ENCODE data around the gene CNTN5. TPM values are rescaled to one million over a fixed set of nuclear protein-coding genes. Genes with fewer than 3 reads are reported as not detected.

Gene CNTN5
- total and polyA plus RNA-seq, 2 donors (not counting 1 experiment from before 2014, with no cell fraction given) = not detected

DNA sequence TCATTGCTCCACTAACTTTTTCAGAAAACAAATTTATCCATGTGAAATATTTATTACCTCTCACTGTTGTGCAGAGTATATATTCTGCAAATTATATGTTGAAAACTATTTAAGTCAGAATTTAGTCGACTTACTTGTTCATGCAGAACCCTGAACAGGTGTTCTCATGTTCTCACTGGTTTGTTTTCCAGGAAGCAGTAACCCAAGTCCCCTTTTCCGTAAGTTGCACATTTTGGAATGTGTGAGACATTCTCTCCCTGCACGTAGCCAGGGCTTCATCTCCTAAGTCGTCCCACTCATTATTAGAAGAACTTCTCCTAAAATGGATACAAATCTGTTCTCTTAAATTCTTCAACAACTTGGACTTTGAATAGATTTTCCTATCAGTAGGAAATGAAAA is 524.9 kb downstream of the CNTN5 start:
- Histone ChIP-seq H3K4me1 (ENCODE audit: control insufficient read depth in 2 of 2, insufficient read depth in 2 of 2, low read length in 2 of 2) (no peaks in the 10 kb centered on the region), H3K27me3 (replicated peaks in 1 of 4; ENCODE audit: control extremely low read depth in 1 of 4, control insufficient read depth in 3 of 4, insufficient read depth in 4 of 4, low read length in 3 of 4) (no peaks in the 10 kb centered on the region), H4K20me1 (ENCODE audit: control insufficient read depth, insufficient read depth, low read length, poor library complexity, severe bottlenecking) (no peaks in the 10 kb centered on the region), H3K4me3 (ENCODE audit: control extremely low read depth in 1 of 5, extremely low read depth in 1 of 5, insufficient read depth in 1 of 5, low read depth in 2 of 5, low read length in 4 of 5) (no peak overlapping the region), H3K9me3 (ENCODE audit: control extremely low read depth in 1 of 3, control insufficient read depth in 2 of 3, insufficient read depth in 1 of 3, low read length in 2 of 3) (no peaks in the 10 kb centered on the region), H2AFZ (ENCODE audit: insufficient read depth, low read depth, low read length, poor library complexity, severe bottlenecking) (no peak overlapping the region), H3K9ac (ENCODE audit: low read length) (no peak overlapping the region), H3K79me2 (ENCODE audit: control insufficient read depth, insufficient read depth, low read length) (no peaks in the 10 kb centered on the region), H3K4me2 (replicated peaks; ENCODE audit: low read depth, low read length, poor library complexity, severe bottlenecking) (no peak overlapping the region), H3K27ac (ENCODE audit: low read length in 2 of 2) (no peak overlapping the region), H3K36me3 (replicated peaks in 1 of 2; ENCODE audit: control extremely low read depth in 1 of 2, control insufficient read depth in 1 of 2, extremely low read depth in 1 of 2, insufficient read depth in 2 of 2, low read length in 1 of 2) (no peaks in the 10 kb centered on the region)
- Mint-ChIP-seq H3K4me1 (no peaks in the 10 kb centered on the region), H3K9me3 (ENCODE audit: insufficient read depth) (no peaks in the 10 kb centered on the region), H3K27ac (no peak overlapping the region), H3K4me3 (no peak overlapping the region), H3K27me3 (no peaks in the 10 kb centered on the region)
- CTCF ChIA-PET = no interaction called here
- ATAC-seq (ENCODE audit: low read depth) (no peak), DNase-seq (no peak)
- POLR2A ChIA-PET = no interaction called here
- intact Hi-C loops (cut with micrococcal nuclease) = no loop called here
- WGBS (ENCODE audit: insufficient coverage) = 95% methylated on average over 3 of the region's 4 CpGs
- TF ChIP-seq, protein P1, sequence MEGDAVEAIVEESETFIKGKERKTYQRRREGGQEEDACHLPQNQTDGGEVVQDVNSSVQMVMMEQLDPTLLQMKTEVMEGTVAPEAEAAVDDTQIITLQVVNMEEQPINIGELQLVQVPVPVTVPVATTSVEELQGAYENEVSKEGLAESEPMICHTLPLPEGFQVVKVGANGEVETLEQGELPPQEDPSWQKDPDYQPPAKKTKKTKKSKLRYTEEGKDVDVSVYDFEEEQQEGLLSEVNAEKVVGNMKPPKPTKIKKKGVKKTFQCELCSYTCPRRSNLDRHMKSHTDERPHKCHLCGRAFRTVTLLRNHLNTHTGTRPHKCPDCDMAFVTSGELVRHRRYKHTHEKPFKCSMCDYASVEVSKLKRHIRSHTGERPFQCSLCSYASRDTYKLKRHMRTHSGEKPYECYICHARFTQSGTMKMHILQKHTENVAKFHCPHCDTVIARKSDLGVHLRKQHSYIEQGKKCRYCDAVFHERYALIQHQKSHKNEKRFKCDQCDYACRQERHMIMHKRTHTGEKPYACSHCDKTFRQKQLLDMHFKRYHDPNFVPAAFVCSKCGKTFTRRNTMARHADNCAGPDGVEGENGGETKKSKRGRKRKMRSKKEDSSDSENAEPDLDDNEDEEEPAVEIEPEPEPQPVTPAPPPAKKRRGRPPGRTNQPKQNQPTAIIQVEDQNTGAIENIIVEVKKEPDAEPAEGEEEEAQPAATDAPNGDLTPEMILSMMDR (IDR thresholded peaks at IDR 0.05) = no peak
- no peak for TF ChIP-seq EZH2 (IDR thresholded peaks at IDR 0.05; ENCODE audit: borderline replicate concordance, insufficient read depth, low read depth, low read length, poor library complexity, severe bottlenecking)

DNA sequence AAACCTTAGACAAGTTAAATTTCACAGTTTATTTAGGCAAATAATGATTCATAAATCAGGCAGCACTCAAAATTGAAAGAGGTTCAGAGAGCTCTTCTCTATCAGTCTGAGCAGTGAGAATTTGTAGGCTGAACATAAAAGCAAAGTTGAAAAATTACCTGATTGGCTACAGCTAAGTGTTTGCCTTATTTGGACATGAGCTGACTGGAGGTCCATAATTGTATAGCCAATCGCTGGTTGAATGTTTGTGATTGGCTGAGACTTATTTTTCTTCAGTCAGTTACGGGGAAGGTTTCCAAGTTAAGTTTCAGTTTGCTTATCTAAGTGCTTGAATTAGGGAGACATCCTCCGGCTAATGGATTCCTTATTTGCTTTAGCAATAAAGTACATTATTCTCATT is 527.5 kb downstream of the CNTN5 start:
- no peak overlapping the region for H3K27ac ChIP-seq (ENCODE audit: low read length in 2 of 2)
- no peaks in the 10 kb centered on the region for H3K27me3 Mint-ChIP-seq
- H3K27me3 ChIP-seq (replicated peaks in 1 of 4; ENCODE audit: control extremely low read depth in 1 of 4, control insufficient read depth in 3 of 4, insufficient read depth in 4 of 4, low read length in 3 of 4) = no peaks in the 10 kb centered on the region
- H4K20me1 ChIP-seq (ENCODE audit: control insufficient read depth, insufficient read depth, low read length, poor library complexity, severe bottlenecking) = no peaks in the 10 kb centered on the region
- TF ChIP-seq EZH2 (IDR thresholded peaks at IDR 0.05; ENCODE audit: borderline replicate concordance, insufficient read depth, low read depth, low read length, poor library complexity, severe bottlenecking) = no peak
- TF ChIP-seq, protein P1 (IDR thresholded peaks at IDR 0.05) = no peak
- H3K4me1 Mint-ChIP-seq = no peaks in the 10 kb centered on the region
- DNase-seq (no peak), ATAC-seq (ENCODE audit: low read depth) (no peak)
- H3K4me2 ChIP-seq (replicated peaks; ENCODE audit: low read depth, low read length, poor library complexity, severe bottlenecking) = no peak overlapping the region
- POLR2A ChIA-PET = no interaction called here
- no peaks in the 10 kb centered on the region for H3K4me1 ChIP-seq (ENCODE audit: control insufficient read depth in 2 of 2, insufficient read depth in 2 of 2, low read length in 2 of 2)
- H3K9me3 ChIP-seq (ENCODE audit: control extremely low read depth in 1 of 3, control insufficient read depth in 2 of 3, insufficient read depth in 1 of 3, low read length in 2 of 3) = no peaks in the 10 kb centered on the region
- 86% methylated on average over 1 of the region's 3 CpGs for WGBS (ENCODE audit: insufficient coverage)
- no peak overlapping the region for H3K9ac ChIP-seq (ENCODE audit: low read length)
- intact Hi-C loops (cut with micrococcal nuclease) = no loop called here
- H3K4me3 ChIP-seq (ENCODE audit: control extremely low read depth in 1 of 5, extremely low read depth in 1 of 5, insufficient read depth in 1 of 5, low read depth in 2 of 5, low read length in 4 of 5) = no peak overlapping the region
- no peak overlapping the region for H3K4me3 Mint-ChIP-seq
- H3K36me3 ChIP-seq (replicated peaks in 1 of 2; ENCODE audit: control extremely low read depth in 1 of 2, control insufficient read depth in 1 of 2, extremely low read depth in 1 of 2, insufficient read depth in 2 of 2, low read length in 1 of 2) = no peaks in the 10 kb centered on the region
- no peaks in the 10 kb centered on the region for H3K9me3 Mint-ChIP-seq (ENCODE audit: insufficient read depth)
- H2AFZ ChIP-seq (ENCODE audit: insufficient read depth, low read depth, low read length, poor library complexity, severe bottlenecking) = no peak overlapping the region
- CTCF ChIA-PET = interaction anchor here (0.7 kb wide), 1 partner anchor 8 kb away, joined by 3 read pairs; no protein-coding TSS in a partner anchor
- H3K79me2 ChIP-seq (ENCODE audit: control insufficient read depth, insufficient read depth, low read length) = no peaks in the 10 kb centered on the region
- H3K27ac Mint-ChIP-seq = no peak overlapping the region

Data from B cell (primary cell).